CD14-positive monocyte (primary cell): ENCODE measurements around the gene EMC10. TPM values are rescaled to one million over a fixed set of nuclear protein-coding genes. Genes with fewer than 3 reads are reported as not detected.

Experiments used
- DNase-seq, 3 donors: peaks; one replicate each; pipeline ENCODE4 v3.0.0-alpha.2; 2011 to 2022
- H2AFZ ChIP-seq: 2 replicates; pipeline ENCODE4 v1.6.0; 2012; ENCODE audit warnings: mild to moderate bottlenecking, low read depth, low read length, inconsistent platforms; ENCODE audit not compliant: insufficient read depth, poor library complexity, severe bottlenecking
- H3K27ac ChIP-seq, 2 donors: 1 replicate in 1 of 2; 2 replicates in 1 of 2; pipeline ENCODE4 v1.5.1; 2012 to 2013; ENCODE audit warnings: low read length in 2 of 2, control low read depth in 1 of 2, inconsistent platforms in 1 of 2, low read depth in 1 of 2, mild to moderate bottlenecking in 1 of 2
- H3K27me3 ChIP-seq, 2 donors: one replicate each; pipeline versions ENCODE4 v1.6.0 to v1.6.1; 2011 to 2013; ENCODE audit warnings: low read length in 2 of 2; ENCODE audit not compliant: control insufficient read depth in 2 of 2, insufficient read depth in 2 of 2
- H3K36me3 ChIP-seq, 2 donors: replicated peaks in 1 of 2; 1 replicate in 1 of 2; 2 replicates in 1 of 2; pipeline versions ENCODE4 v1.5.1 to v1.6.1; 2012 to 2013; ENCODE audit warnings: low read length in 2 of 2, control low read depth in 1 of 2, inconsistent platforms in 1 of 2, mild to moderate bottlenecking in 1 of 2; ENCODE audit not compliant: insufficient read depth in 2 of 2, control insufficient read depth in 1 of 2
- H3K4me1 ChIP-seq, 2 donors: 1 replicate in 1 of 2; 2 replicates in 1 of 2; pipeline versions ENCODE4 v1.5.1 to v1.6.1; 2012 to 2013; ENCODE audit warnings: low read length in 2 of 2, control low read depth in 1 of 2, inconsistent platforms in 1 of 2, mild to moderate bottlenecking in 1 of 2, moderate library complexity in 1 of 2; ENCODE audit not compliant: insufficient read depth in 2 of 2, control insufficient read depth in 1 of 2
- H3K4me2 ChIP-seq: replicated peaks from 2 replicates; pipeline ENCODE3; 2012; ENCODE audit warnings: low read length, moderate library complexity, mild to moderate bottlenecking; ENCODE audit not compliant: poor library complexity, severe bottlenecking; ENCODE audit errors: extremely low read depth
- H3K4me3 ChIP-seq, 3 experiments: fragments of 200-600 bp in 1 of 3; sonication (generic) in 1 of 3; replicated peaks in 1 of 3; 1 replicate in 2 of 3; 2 replicates in 1 of 3; pipeline ENCODE4 v1.5.1; 2011 to 2013; ENCODE audit warnings: low read length in 3 of 3, mild to moderate bottlenecking in 3 of 3, control low read depth in 2 of 3, low read depth in 2 of 3, inconsistent platforms in 1 of 3, moderate library complexity in 1 of 3
- H3K79me2 ChIP-seq: 2 replicates; pipeline ENCODE4 v1.6.0; 2012; ENCODE audit warnings: mild to moderate bottlenecking, control low read depth, inconsistent platforms, low read length, moderate library complexity; ENCODE audit not compliant: insufficient read depth
- H3K9ac ChIP-seq: 2 replicates; pipeline ENCODE4 v1.6.0; 2017; ENCODE audit warnings: low read length, mild to moderate bottlenecking; ENCODE audit not compliant: insufficient read depth, poor library complexity, severe bottlenecking
- H3K9me3 ChIP-seq, 2 donors: replicated peaks in 1 of 2; 1 replicate in 1 of 2; 2 replicates in 1 of 2; pipeline versions ENCODE4 v1.5.1 to v1.6.1; 2012 to 2013; ENCODE audit warnings: low read length in 2 of 2, control low read depth in 1 of 2; ENCODE audit not compliant: control insufficient read depth in 1 of 2, insufficient read depth in 1 of 2
- H4K20me1 ChIP-seq: 2 replicates; pipeline ENCODE4 v1.6.0; 2012; ENCODE audit warnings: mild to moderate bottlenecking, low read length, control low read depth, moderate library complexity; ENCODE audit not compliant: insufficient read depth
- H3K27ac Mint-ChIP-seq, 7 donors: one replicate each; pipeline ENCODE4 v1.8.0; 2020; ENCODE audit warnings: mild to moderate bottlenecking in 7 of 7, mixed read lengths in 7 of 7, moderate library complexity in 6 of 7, inconsistent platforms in 2 of 7
- H3K27me3 Mint-ChIP-seq, 3 donors: one replicate each; pipeline ENCODE4 v1.8.0; 2021 to 2022; ENCODE audit warnings: low read depth in 3 of 3, mild to moderate bottlenecking in 3 of 3, mixed read lengths in 3 of 3, moderate library complexity in 3 of 3, inconsistent platforms in 1 of 3
- H3K36me3 Mint-ChIP-seq, 2 donors: one replicate each; pipeline ENCODE4 v1.8.0; 2020; ENCODE audit warnings: mixed read lengths in 2 of 2, inconsistent platforms in 1 of 2, mild to moderate bottlenecking in 1 of 2
- H3K4me1 Mint-ChIP-seq: one replicate; pipeline ENCODE4 v1.8.0; 2020; ENCODE audit warnings: mild to moderate bottlenecking, mixed read lengths
- H3K4me3 Mint-ChIP-seq, 2 donors: one replicate each; pipeline ENCODE4 v1.8.0; 2020; ENCODE audit warnings: mild to moderate bottlenecking in 2 of 2, mixed read lengths in 2 of 2, moderate library complexity in 1 of 2
- H3K9me3 Mint-ChIP-seq, 7 donors: one replicate each; pipeline ENCODE4 v1.8.0; 2020 to 2022; ENCODE audit warnings: mixed read lengths in 7 of 7, mild to moderate bottlenecking in 6 of 7, moderate library complexity in 6 of 7, inconsistent platforms in 2 of 7
- CTCF ChIP-seq: fragments of 200-600 bp; IDR thresholded peaks from one replicate; pipeline ENCODE4 v1.8.0; 2022; ENCODE audit warnings: antibody characterized with exemption, mild to moderate bottlenecking
- WGBS: methylation state at CpG from one replicate; pipeline ENCODE4 v1.1.5; 2013; ENCODE audit warnings: missing lambda C conversion rate; ENCODE audit not compliant: insufficient coverage; 5-methylcytosine and 5-hydroxymethylcytosine counted together
- intact Hi-C, 2 donors: fragments of 100-400 bp; cut with micrococcal nuclease; formaldehyde crosslinking; loops; one replicate each; pipeline versions ENCODE4 v1.15.0 to v1.15.1; 2023
- polyA plus RNA-seq, 3 donors: library from polyadenylated mRNA; depleted of rRNA in 1 of 3; unstranded in 2 of 3; stranded (reverse) in 1 of 3; fragments of 300-500 nt in 2 of 3; fragments of >200 nt in 1 of 3; fragmentation: Illumina TruSeq in 2 of 3; gene quantifications; 1 replicate in 2 of 3; 2 replicates in 1 of 3; pipeline ENCODE4 v1.2.3, GENCODE V29; 2012 to 2021

Gene EMC10
- polyA plus RNA-seq, 3 donors, result 8.5 to 50.4 (median 9.3) TPM

GRCh38 chr19:50519006-50519575, 42.8 kb downstream of the EMC10 start:
- 96% methylated on average over 30 of the region's 40 CpGs for WGBS
- intact Hi-C loops, result no loop called here

GRCh38 chr19:50520822-50521465, 44.6 kb downstream of the EMC10 start:
- Mint-ChIP-seq H3K9me3 (peaks cover 0 to 6% (median 5%) of the 10 kb centered on the region in 7 donors), H3K27me3 (peaks cover 7 to 15% (median 13%) of the 10 kb centered on the region in 3 donors), H3K27ac (peak overlapping the region in 1 of 7 donors; percentile 49), H3K4me1 (no peaks in the 10 kb centered on the region), H3K4me3 (no peak overlapping the region), H3K36me3 (no peaks in the 10 kb centered on the region)
- H3K4me2 ChIP-seq, result no peak overlapping the region
- H3K4me3 ChIP-seq, result no peak overlapping the region
- H2AFZ ChIP-seq, result no peak overlapping the region
- H4K20me1 ChIP-seq, result no peaks in the 10 kb centered on the region
- DNase-seq, result no peak
- H3K9me3 ChIP-seq, result no peaks in the 10 kb centered on the region
- H3K79me2 ChIP-seq, result no peaks in the 10 kb centered on the region
- H3K9ac ChIP-seq, result no peak overlapping the region
- intact Hi-C loops, result no loop called here
- no peak overlapping the region for H3K27ac ChIP-seq
- 96% methylated on average over 13 of the region's 17 CpGs for WGBS
- no peaks in the 10 kb centered on the region for H3K27me3 ChIP-seq
- no peak for TF ChIP-seq CTCF
- no peaks in the 10 kb centered on the region for H3K4me1 ChIP-seq
- H3K36me3 ChIP-seq, result no peaks in the 10 kb centered on the region

More at GRCh38 chr19:50519006-50519575, 42.8 kb downstream of the EMC10 start:
- no peak overlapping the region for H2AFZ ChIP-seq
- no peaks in the 10 kb centered on the region for H4K20me1 ChIP-seq
- H3K9me3 Mint-ChIP-seq, result peaks cover 0 to 8% (median 6%) of the 10 kb centered on the region in 7 donors
- no peaks in the 10 kb centered on the region for H3K36me3 Mint-ChIP-seq
- no peak overlapping the region for H3K9ac ChIP-seq
- no peak overlapping the region for H3K4me3 Mint-ChIP-seq
- no peak for TF ChIP-seq CTCF
- no peaks in the 10 kb centered on the region for H3K79me2 ChIP-seq
- H3K4me1 ChIP-seq, result no peaks in the 10 kb centered on the region
- H3K27ac ChIP-seq, result no peak overlapping the region
- H3K27me3 ChIP-seq, result peaks cover 0 to 2% of the 10 kb centered on the region in 2 donors
- H3K4me2 ChIP-seq, result no peak overlapping the region
- H3K4me1 Mint-ChIP-seq, result no peaks in the 10 kb centered on the region
- H3K27me3 Mint-ChIP-seq, result peaks cover 14 to 26% (median 18%) of the 10 kb centered on the region in 3 donors
- H3K9me3 ChIP-seq, result no peaks in the 10 kb centered on the region
- H3K36me3 ChIP-seq, result no peaks in the 10 kb centered on the region
- no peak overlapping the region for H3K4me3 ChIP-seq
- no peak for DNase-seq
- H3K27ac Mint-ChIP-seq, result peak overlapping the region in 1 of 7 donors; percentile 50
